AG08396 (cell line): ENCODE results near the gene MYL4.
"Not testable (repeated sequence)": the region's sequence is repeated elsewhere in the genome, so short reads cannot be mapped to it uniquely, and the experiment has no call there.

Experiments
- DNase-seq: peaks from one replicate; pipeline ENCODE4 v3.0.0; 2012; ENCODE audit warnings: low spot score, mixed read lengths

MYL4 gene

GRCh38 chr17:47208744-47209488, at the start of gene MYL4:
Gene MYL4 (plus strand): TSS chr17:47209348. CDS start chr17:47209423, 75 bp downstream.
- DNase-seq, result no peak

- no peak for DNase-seq
Observed at GRCh38 chr17:47162013-47162622, 47.0 kb upstream of the MYL4 start.

DNA sequence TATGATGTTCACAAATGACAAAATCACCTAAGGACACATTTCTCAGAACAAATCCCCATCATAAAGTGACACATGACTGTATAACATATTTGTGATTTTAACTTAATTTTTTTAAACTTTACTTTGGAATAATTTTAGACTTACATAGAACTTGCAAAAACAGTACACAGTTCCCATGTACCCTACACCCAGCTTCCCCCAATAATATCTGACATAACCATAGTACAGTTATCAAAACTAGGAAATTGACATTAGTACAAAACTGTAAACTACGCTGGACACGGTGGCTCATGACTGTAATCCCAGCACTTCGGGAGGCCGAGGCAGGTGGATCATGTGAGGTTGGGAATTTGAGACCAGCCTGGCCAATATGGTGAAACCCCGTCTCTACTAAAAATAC, 44.9 kb upstream of the MYL4 start:
- DNase-seq, result no peak

DNA sequence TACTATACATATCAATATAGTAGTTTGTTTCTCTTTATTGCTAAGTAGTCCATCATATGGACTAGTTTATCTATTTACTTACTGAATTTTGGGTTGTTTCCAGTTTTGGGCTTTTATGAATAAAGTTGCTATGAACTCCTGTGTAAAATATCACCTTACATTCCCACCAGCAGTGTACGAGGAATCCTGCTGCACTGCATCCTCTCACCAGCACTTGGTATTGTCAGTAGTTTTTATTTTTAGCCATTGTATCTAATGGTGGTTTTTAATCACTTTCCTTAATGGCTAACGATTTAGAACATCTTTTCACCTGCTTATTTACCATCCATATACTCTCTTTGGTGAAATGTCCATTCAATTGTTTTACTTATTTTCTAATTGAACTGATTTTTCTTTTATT, 44.0 kb upstream of the MYL4 start:
- no peak for DNase-seq

GRCh38 chr17:47166854-47167253, 42.3 kb upstream of the MYL4 start:
- DNase-seq, result not testable (repeated sequence)

- not testable (repeated sequence) for DNase-seq
Observed at GRCh38 chr17:47168896-47169295, 40.3 kb upstream of the MYL4 start.

GRCh38 chr17:47170710-47171109, 38.4 kb upstream of the MYL4 start:
- no peak for DNase-seq

DNA sequence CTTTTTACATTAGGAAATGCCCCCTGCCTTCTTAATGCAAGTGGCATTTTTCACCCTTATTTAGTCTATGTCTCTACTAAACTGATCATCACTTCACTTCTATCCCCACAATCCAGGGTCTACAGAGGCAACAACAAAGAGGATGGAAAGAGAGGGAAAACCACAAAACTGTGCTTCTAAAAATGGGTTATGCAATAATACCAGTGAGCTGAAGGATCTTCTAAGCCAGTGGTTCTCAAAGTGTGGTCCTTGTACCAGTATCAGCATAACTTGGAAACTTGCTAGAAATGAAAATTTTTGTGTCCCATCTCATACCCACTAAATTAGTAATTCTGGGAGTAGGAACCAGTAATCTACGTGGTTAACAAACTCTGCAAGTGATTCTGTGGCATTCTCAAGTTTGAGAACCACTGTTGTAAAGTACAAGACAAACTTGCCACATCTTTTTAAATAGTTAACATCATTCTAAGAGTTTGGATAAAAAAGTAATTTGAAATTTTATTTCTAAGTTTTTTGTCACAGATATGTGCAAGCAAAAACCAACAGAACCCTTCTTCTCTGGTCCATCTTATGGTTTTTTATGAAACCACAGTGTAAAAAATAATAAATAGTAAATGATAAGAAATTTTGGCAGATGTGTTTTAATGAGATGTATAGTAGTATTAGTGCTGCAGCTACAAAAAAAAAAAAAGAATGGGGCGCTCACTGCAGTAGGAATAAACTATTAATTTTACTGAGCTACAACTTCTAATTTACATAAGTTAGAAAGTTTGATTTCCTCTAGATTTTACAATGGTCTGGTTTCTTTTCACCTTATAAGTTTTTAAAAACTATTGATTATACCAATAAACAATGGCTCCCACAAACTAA, 36.2 kb upstream of the MYL4 start:
- no peak for DNase-seq

- DNase-seq, result not testable (repeated sequence)
Observed at GRCh38 chr17:47174823-47175222, 34.3 kb upstream of the MYL4 start.

DNA sequence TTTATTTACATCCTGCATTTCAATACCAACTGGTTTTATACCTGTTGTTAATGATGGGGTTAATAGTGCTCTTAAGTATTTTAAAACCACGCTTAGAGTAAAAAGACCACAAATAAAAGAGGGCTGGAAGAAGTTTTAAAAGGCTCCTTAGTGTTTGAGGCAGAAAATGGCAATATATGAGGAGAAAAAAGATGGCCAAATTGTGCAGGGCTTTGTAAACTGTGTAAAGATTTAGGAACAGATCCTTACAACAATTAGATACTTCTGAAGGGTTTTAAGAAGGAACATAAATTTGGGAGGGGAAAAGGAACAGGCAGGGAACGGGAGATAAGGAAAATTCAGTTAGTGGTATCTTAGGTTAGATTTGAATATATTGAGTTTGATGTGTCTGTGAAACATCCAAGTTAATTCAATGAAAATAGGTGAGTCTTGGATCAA, 32.7 kb upstream of the MYL4 start:
- no peak for DNase-seq

DNA sequence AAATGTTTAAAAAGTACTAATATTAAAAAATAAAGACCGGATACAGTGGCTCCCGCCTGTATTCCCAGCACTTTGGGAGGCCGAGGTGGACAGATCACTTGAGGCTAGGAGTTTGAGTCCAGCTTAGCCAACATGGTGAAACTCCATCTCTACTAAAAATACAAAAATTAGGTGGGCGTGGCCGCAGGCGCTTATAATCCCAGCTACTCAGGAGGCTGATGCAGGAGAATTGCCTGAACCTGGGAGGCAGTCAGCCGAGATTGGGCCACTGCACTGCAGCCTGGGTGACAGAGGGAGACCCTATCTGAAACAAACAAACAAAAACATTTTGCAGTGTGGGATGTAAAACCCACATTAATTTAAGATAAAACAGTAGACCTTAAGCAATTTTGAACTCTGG, 31.9 kb upstream of the MYL4 start:
- no peak for DNase-seq

- DNase-seq, result no peak
Observed at GRCh38 chr17:47179141-47179540, 30.0 kb upstream of the MYL4 start.

DNA sequence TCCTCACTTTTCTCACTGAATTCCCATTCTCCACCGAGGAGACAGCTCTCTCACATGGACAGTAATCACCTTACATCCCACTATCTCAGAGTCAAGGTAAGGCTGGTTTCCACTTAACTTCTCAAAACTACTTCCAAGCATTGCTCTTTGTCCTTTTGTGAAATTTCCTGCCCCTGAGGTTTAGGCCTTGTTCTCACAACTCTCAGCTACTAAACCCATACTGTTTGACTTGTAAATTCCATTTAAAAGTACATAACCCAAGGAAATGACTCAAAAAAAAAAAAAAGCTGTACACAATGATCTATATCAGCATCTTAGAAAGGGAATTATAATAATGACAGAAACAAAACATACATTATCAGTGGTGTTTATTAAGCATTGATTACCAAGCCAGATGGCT, 28.8 kb upstream of the MYL4 start:
- no peak for DNase-seq

DNA sequence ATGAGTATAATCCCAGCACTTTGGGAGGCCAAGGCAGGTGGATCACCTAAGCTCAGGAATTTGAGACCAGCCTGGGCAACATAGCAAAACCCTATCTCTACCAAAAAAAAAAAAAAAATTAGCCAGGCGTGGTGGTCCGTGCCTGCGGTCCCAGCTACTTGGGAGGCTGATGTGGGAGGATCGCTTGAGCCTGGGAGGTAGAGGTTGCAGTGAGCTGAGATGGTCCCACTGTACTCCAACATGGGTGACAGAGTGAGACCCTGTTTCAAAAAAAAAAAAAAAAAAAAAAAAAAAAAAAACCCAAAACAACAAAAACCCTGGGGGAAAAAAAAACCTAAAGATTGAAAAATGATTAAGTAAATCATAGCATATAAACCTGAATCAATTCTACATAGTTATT, 28.2 kb upstream of the MYL4 start:
- DNase-seq, result not testable (repeated sequence)

DNA sequence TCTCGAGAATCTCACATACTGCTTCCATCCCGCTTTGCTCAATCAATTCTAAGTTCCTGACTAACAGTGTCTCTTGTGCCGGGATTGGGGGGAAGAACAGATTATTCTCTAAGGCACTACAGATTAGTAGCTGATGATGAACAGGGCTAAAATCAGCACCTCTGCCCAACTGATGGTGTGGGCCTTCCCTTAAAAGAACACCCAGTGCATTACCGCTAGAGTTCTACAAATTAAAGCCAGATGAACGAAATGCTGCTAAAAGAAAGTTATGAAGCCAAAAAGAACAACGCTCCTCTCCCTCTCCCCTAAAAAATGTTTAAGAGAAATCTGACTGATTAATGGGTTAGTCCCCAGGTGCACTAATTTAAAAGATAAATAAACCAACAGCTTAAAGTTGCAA, 24.5 kb upstream of the MYL4 start:
- no peak for DNase-seq

GRCh38 chr17:47188271-47188875, 20.8 kb upstream of the MYL4 start:
- no peak for DNase-seq

DNA sequence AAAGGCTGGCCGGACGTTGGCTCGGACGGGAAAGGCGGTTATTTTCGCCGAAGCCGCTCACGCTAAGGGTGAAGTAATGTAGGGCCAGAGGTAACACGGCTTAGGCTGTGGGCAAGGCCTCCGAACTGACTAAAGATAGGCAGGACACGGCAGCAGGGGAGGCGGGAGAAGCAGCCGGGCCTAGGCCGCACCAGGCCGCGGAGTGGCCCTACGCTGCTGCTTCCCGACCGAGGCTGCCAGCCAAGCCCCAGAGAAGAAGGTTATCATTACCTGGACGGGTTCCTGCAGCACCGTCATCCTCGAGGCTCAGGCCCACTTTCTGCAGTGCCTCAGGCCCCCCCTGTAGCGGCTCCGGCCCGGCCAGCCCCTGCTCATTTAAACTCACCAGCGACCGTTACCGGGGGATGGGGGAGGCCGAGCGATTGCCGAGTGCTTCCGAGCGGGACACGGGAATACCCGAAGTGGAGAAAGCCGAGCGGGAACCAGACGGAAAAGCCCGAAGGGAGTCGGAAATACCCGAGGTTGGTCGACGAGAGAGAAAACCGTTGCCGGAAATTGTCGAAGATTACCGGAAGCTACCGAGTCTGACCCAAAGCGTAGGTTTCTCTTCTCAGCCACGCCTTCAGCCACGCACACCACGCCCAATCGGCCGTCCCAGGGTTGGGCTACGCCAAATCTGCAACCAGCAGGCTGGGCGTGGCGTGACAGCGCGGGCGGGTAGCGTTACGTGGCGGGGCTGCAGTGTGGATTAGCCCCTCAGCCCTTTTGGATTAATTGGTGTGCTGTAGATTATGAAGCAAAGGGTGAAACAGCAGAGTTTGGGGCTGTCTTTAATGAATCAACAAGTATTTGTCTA, 20.0 kb upstream of the MYL4 start, which contains the start of gene CDC27:
CDC27 (minus strand) TSS at position 420 of the 856 bp plus-strand sequence; CDS start at position 297, 123 bp downstream.
- peak; percentile 97 for DNase-seq

- no peak for DNase-seq
Observed at GRCh38 chr17:47189732-47190237, 19.4 kb upstream of the MYL4 start.

DNA sequence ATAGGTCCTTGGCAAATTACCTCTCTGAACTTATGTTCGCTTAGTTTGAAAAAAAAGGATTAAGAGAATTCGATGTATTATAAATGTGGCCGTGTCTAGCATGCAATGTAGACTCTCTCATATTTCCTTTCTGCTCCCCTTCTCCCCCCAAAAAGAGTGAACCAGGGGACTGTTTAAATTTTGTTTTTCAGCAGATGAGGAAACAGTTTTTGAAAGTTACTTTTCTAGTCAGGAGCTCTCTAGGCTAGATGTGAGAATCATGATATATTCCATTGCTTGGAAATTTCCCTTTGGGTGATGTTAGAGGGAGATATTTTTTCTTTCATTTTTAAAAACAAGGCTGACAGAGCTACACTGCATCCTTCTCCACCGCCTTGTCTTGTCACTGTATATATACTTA, 18.9 kb upstream of the MYL4 start:
- DNase-seq, result no peak

DNA sequence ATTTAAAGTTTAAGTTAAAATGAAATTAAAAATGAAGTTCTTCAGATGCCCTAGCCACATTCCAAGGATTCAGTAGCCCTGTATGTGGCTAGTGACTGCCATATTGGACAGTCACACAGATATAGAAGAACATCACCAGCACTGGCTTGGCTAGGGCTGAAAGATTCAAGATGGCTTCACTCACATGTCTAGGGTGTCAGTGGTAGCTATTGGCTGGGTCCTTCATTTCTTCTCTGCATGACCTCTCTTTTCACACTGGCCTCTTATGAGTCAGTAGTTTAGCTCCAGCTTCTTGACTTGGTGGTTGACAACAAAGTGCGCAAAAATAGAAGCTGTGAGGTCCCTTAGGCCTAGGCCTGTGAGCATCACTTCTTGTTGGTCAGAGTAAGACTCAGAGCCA, 18.4 kb upstream of the MYL4 start:
- no peak for DNase-seq

DNA sequence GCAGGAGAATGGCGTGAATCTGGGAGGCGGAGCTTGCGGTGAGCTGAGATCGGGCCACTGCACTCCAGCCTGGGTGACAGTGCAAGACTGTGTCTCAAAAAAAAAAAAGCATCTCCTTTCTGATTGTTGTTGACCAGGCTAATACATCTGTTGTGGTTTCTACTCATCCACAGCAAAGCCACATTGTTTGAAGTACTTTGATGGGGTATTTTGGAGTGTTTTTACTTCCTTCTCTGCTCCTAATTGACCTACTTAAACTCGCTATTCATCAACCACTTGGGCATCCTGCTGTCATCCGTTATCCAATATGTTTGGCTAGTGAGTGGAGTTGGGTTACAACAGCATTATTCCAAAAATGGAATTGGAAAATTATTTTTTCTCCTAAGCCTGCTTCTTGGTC, 16.6 kb upstream of the MYL4 start:
- DNase-seq, result no peak
